NT2/D1 (cell line): ENCODE results near the gene PIP5KL1.

Experiments
- SUZ12 ChIP-seq: IDR thresholded peaks from 2 replicates; pipeline ENCODE4 v1.6.1; 2011; ENCODE audit not compliant: insufficient read length, insufficient read depth; ENCODE audit errors: extremely low read depth
- ZNF274 ChIP-seq: IDR thresholded peaks from 2 replicates; pipeline ENCODE4 v1.6.1; 2011; ENCODE audit warnings: mild to moderate bottlenecking, low read depth, low read length

DNA sequence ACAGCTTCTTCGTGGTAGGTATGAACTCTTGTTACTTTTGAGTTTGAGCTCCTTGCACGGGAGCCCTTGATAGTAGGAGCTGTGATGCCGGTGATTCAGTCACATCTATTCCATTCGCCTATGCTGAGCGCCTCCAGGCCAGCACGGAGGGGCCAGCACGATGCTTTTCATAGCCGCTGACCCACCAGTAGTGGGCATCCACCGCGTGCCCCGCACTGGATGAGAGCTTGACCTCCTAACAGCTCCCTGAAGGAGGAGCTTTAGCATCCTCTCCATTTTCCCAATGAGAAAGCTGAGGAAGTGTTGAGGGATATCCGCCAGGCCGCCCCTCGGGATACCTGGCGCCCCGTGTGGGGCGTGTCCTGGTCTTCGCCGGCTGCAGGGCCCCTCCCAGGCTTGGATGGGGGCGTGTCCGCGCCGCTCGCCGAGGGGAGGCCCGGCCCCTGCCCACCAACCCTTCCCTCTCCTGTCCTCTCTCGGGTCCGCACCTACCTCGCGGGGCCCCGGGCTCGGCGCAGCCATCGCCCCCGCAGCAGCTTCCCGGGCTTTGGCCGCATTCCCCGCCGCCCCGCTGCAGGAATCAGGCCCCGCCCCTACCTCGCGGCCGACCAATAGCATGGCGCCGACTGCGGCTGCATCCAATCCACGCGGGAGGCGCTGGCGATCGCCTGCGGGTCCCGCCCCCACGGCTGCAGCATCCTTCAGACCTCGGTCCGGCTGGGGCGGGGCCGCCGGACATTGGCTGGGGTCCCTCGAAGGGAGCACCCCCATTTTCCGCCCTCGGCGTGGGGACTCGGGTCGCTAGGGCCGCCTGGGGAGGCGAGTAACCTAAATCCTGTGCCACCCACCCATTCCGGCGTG, at the start of gene PIP5KL1:
- TF ChIP-seq SUZ12: no peak
- no peak for TF ChIP-seq ZNF274
